ENCODE data around the gene COL15A1. TPM values are rescaled to one million over a fixed set of nuclear protein-coding genes. Genes with fewer than 3 reads are reported as not detected.
"Not testable (repeated sequence)": the region's sequence is repeated elsewhere in the genome, so short reads cannot be mapped to it uniquely, and the experiment has no call there.

Gene COL15A1
- total RNA-seq, 2 experiments from 2014 or later, result 0.02 to 0.05 TPM

DNA sequence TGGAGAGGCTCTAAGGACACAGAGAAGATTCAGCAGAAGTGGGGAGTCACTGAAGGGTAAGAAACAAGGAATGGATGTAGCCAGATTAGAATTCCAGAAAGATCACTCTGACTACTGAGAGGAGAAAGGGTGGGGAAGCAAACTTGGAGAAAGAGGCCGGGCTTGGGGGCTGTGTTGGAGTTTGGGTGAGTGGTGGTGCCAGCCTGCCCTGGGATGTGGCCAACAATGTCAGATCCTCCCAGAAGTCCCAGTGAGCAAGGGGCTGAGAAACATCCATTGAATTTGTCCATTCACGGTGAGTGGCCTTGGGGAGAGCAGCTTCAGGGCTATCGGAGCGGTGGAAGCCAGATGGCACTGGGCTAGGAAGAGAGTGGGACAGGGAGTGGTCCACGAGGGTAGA, 60.4 kb downstream of the COL15A1 start:
- Mint-ChIP-seq H3K27me3 (ENCODE audit: low read depth) (no peaks in the 10 kb centered on the region), H3K36me3 (ENCODE audit: low read depth) (no peaks in the 10 kb centered on the region), H3K27ac (no peak overlapping the region), H3K9me3 (no peaks in the 10 kb centered on the region), H3K4me1 (ENCODE audit: low read depth) (peaks cover 15% of the 10 kb centered on the region), H3K4me3 (no peak overlapping the region)
- no peak for DNase-seq
- intact Hi-C loops (cut with micrococcal nuclease), result loop anchor here (5.0 kb wide), 1 partner anchor 248 kb away; no protein-coding TSS in a partner anchor
- CTCF ChIA-PET, result interaction anchor here (1.1 to 11.9 kb wide), 4 partner anchors 28 to 156 kb away, joined by 3 to 177 read pairs (median 4); no protein-coding TSS in a partner anchor

DNA sequence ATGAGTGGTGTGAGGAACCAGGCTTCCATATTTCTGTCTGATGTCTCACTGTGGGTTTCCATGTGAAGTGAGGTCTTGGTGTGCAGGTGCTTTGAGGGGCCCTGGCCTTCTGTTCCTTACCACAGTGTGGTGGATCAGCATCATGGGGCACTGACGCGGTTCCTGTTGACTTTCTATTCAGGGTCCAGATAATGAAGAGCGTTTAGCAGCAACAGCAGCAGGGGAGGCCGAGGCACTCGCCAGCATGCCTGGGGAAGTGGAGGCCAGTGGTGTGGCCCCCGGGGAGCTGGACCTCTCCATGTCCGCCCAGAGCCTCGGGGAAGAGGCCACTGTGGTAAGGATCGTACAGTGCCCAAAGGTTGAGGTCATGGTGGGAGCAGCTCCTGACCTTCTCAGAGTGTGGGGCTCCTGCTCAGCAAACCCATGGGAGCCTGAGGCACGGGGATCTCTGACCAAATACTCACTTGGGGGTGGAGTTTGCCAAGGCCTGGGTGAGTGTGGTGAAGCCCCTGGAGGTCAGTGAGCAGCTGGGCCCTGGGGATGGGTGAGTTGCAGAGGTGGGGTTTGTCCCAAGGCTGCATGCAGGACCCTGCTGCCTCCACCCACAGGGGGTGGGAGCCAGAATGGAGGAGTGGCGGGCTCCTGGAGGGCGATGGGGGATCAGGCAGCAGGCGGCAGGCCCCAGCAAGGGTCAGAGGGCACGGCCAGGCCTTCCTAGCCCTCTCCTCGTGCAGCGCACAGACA, 61.2 kb downstream of the COL15A1 start:
- Mint-ChIP-seq H3K4me1 (ENCODE audit: low read depth) (peaks cover 15% of the 10 kb centered on the region), H3K4me3 (no peak overlapping the region), H3K9me3 (peaks cover under 1% of the 10 kb centered on the region), H3K27me3 (ENCODE audit: low read depth) (no peaks in the 10 kb centered on the region), H3K36me3 (ENCODE audit: low read depth) (no peaks in the 10 kb centered on the region), H3K27ac (no peak overlapping the region)
- no peak for DNase-seq
- intact Hi-C loops (cut with micrococcal nuclease), result loop anchor here (5.0 kb wide), 1 partner anchor 247 kb away; no protein-coding TSS in a partner anchor
- CTCF ChIA-PET, result interaction anchor here (0.9 to 11.9 kb wide), 5 partner anchors 11 to 157 kb away, joined by 3 to 177 read pairs (median 4); no protein-coding TSS in a partner anchor

DNA sequence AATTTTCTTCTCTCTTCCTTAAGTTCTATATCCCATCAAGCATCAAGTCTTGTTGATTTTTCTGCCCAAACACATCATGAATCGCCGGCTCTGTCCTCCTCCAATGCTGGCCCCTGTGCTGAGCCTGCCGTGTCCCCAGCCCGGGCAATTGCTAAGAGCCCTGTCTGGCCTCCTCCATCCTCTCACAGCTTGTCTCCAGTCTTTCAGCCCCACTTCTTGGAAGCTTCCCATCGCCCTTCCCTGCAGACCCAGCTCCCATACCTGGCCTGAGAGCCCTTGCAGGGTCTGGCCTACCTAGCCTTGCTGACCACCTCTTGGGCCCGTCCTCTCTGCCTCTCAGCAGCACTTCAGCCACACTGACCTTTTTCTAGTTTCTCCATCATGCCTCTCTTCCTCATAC, 61.9 kb downstream of the COL15A1 start:
- CTCF ChIA-PET, result interaction anchor here (0.9 kb wide), 1 partner anchor 11 kb away, joined by 3 read pairs; no protein-coding TSS in a partner anchor
- Mint-ChIP-seq H3K9me3 (peaks cover 6% of the 10 kb centered on the region), H3K4me3 (no peak overlapping the region), H3K27me3 (ENCODE audit: low read depth) (no peaks in the 10 kb centered on the region), H3K4me1 (ENCODE audit: low read depth) (peaks cover 12% of the 10 kb centered on the region), H3K36me3 (ENCODE audit: low read depth) (peaks cover 3% of the 10 kb centered on the region), H3K27ac (no peak overlapping the region)
- no peak for DNase-seq
- intact Hi-C loops (cut with micrococcal nuclease), result no loop called here

DNA sequence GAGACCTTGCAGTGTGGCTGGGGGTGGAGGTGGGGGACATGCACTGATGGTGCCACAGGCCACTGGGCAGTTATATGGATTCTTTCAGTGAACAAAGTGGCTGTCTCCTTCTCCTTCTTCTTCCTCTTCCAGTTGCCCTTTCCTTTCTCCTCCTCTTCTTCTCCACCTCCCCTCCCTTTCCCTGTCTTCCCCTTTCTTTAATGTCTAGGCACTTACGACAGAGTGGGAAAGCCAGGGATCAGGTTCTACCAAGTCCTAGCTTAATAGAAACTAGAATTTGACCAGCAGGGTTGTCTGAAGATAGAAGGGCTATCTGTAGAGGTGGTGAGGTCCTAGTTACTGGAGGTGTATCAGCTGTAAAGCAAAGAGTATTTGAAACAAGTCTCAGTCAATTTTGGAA, 62.8 kb downstream of the COL15A1 start:
- peaks cover 3% of the 10 kb centered on the region for H3K4me1 Mint-ChIP-seq (ENCODE audit: low read depth)
- DNase-seq, result no peak
- H3K27me3 Mint-ChIP-seq (ENCODE audit: low read depth), result no peaks in the 10 kb centered on the region
- no peak overlapping the region for H3K27ac Mint-ChIP-seq
- peaks cover 3% of the 10 kb centered on the region for H3K36me3 Mint-ChIP-seq (ENCODE audit: low read depth)
- intact Hi-C loops (cut with micrococcal nuclease), result no loop called here
- no peak overlapping the region for H3K4me3 Mint-ChIP-seq
- CTCF ChIA-PET, result interaction anchor here (0.6 kb wide), 1 partner anchor 8 kb away, joined by 3 read pairs; no protein-coding TSS in a partner anchor
- H3K9me3 Mint-ChIP-seq, result peaks cover 9% of the 10 kb centered on the region

DNA sequence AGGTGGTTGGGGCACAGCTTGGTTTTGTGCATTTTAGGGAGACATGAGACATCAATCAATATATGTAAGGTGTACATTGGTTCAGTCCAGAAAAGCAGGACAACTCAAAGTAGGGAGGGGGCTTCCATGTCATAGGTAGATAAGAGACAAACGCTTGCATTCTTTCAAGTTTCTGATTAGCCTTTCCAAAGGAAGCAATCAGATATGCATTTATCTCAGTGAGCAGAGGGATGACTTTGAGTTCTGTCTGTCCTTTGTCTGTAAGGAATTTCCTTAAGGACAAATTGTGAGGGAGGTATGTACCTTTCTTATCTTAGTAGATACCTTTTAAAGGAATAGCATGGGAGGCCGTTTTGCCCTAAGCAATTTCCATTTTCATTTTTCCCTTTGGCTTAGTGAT, 63.3 kb downstream of the COL15A1 start:
- Mint-ChIP-seq H3K27me3 (ENCODE audit: low read depth) (no peaks in the 10 kb centered on the region), H3K36me3 (ENCODE audit: low read depth) (peaks cover 3% of the 10 kb centered on the region), H3K9me3 (peaks cover 9% of the 10 kb centered on the region), H3K27ac (no peak overlapping the region), H3K4me1 (ENCODE audit: low read depth) (no peaks in the 10 kb centered on the region), H3K4me3 (no peak overlapping the region)
- CTCF ChIA-PET, result interaction anchor here (0.6 kb wide), 1 partner anchor 8 kb away, joined by 3 read pairs; no protein-coding TSS in a partner anchor
- no peak for DNase-seq
- intact Hi-C loops (cut with micrococcal nuclease), result no loop called here

DNA sequence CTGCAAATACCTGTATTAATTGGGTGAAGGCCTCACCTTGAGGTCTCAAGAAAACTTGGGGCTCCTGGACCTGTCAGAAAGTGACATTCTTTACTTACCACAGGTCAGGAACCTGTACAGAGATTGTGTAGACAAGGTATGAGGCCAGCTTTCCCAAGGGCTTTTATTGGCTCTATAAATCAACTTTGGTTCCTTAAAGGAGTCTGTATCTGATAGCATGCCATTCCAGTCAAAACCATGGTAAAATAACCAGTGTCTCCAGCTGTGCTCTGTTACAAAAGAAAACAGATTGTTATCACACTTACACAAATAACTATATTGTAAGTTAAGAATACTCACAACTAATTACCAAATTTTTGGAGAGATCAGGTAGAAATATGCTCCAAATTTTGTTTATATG, 64.5 kb downstream of the COL15A1 start:
- intact Hi-C loops (cut with micrococcal nuclease), result no loop called here
- H3K27me3 Mint-ChIP-seq (ENCODE audit: low read depth), result no peaks in the 10 kb centered on the region
- no peak overlapping the region for H3K4me3 Mint-ChIP-seq
- CTCF ChIA-PET, result no interaction called here
- H3K9me3 Mint-ChIP-seq, result peaks cover 16% of the 10 kb centered on the region
- DNase-seq, result no peak
- H3K4me1 Mint-ChIP-seq (ENCODE audit: low read depth), result peaks cover 4% of the 10 kb centered on the region
- H3K27ac Mint-ChIP-seq, result no peak overlapping the region
- peaks cover 6% of the 10 kb centered on the region for H3K36me3 Mint-ChIP-seq (ENCODE audit: low read depth)

DNA sequence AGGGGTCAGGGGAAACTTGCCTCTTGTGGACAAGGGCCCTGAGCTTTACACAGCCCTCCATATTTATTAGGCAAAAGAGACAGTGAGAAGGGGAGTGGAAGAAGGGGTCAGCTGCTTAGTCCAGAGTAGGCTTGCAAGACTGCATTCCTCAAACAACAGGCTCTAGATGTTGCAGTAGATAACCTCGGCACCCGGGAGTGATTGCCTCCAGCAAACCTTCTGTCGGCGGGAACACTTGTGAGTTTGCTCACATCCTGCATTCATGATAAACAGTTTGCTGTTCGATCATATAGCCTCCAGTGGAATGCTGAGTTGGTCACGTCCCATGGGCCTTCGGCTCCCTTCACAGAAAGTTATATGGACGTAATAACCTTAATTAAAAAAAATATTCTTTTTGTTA, 66.7 kb downstream of the COL15A1 start:
- not testable (repeated sequence) for H3K4me3 Mint-ChIP-seq; H3K27ac Mint-ChIP-seq; DNase-seq; H3K36me3 Mint-ChIP-seq (ENCODE audit: low read depth); H3K27me3 Mint-ChIP-seq (ENCODE audit: low read depth)
- peaks cover 20% of the 10 kb centered on the region for H3K4me1 Mint-ChIP-seq (ENCODE audit: low read depth)
- CTCF ChIA-PET, result interaction anchor here (2.2 kb wide), 1 partner anchor 9 kb away, joined by 5 read pairs; no protein-coding TSS in a partner anchor
- peaks cover 16% of the 10 kb centered on the region for H3K9me3 Mint-ChIP-seq
- intact Hi-C loops (cut with micrococcal nuclease), result loop anchor here (5.0 kb wide), 1 partner anchor 1028 kb away; the partner anchor contains the start of gene ANP32B

DNA sequence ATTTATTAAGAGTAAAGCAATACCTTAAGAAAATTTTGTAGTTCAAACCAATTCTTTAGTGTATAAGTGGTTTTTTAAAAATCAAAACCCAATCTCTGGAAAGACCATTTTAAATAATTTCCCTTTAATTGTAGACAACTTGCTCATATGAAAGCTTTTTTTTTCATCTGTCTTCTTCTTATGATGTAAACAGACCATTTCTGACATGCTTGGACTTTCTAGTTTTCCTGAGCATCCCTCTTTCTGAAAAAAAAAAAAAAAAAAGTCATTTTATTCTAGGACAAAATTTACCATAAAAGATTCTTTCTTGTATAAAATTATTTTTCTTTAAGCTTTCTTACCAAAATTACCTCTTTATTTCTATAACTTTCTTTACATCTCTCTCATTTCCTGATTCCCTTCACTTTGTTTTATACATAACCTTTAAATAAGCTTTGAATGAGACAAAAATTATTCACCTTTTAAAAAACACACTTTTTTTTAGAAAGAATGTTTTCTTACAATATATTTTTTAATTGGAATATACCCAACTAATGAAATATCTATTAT, 67.5 kb downstream of the COL15A1 start:
- peaks cover 6% of the 10 kb centered on the region for H3K36me3 Mint-ChIP-seq (ENCODE audit: low read depth)
- intact Hi-C loops (cut with micrococcal nuclease), result loop anchor here (5.0 kb wide), 1 partner anchor 1029 kb away; the partner anchor contains the start of gene ANP32B
- no peak for DNase-seq
- no peak overlapping the region for H3K27ac Mint-ChIP-seq
- H3K27me3 Mint-ChIP-seq (ENCODE audit: low read depth), result no peaks in the 10 kb centered on the region
- H3K4me3 Mint-ChIP-seq, result no peak overlapping the region
- H3K4me1 Mint-ChIP-seq (ENCODE audit: low read depth), result peaks cover 20% of the 10 kb centered on the region
- peaks cover 16% of the 10 kb centered on the region for H3K9me3 Mint-ChIP-seq
- CTCF ChIA-PET, result interaction anchor here (0.6 to 4.0 kb wide), 10 partner anchors 9 to 170 kb away, joined by 3 to 26 read pairs (median 6); no protein-coding TSS in a partner anchor

DNA sequence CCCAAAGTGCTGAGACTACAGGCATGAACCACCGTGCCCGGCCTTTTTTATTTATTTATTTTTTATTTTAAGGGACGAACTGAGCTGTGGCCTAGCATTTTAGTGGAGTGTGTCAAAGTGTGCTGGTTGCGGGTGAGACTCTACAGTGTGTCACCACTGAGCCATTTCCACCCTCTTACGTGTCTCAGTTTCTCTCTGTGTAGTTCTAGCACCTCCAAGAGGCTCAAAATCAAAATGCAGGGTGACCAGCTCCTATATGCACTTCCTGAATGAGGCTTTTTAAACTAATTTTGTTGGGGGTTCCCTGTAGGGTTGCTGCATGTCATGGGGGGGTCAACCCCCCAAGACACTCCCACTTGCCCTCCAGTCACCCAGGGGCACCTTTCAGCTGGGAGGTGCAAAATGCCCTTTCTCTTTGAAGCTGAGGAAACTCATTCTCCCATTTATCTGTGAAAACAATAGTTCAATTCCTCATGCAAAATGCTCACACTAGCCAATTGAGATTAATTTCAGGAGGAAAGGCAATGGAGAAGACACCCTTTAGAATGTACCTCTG, 69.3 kb downstream of the COL15A1 start:
- Mint-ChIP-seq H3K36me3 (ENCODE audit: low read depth) (peaks cover 6% of the 10 kb centered on the region), H3K27ac (peak overlapping the region; percentile 72), H3K4me3 (no peak overlapping the region), H3K9me3 (peaks cover 16% of the 10 kb centered on the region), H3K27me3 (ENCODE audit: low read depth) (no peaks in the 10 kb centered on the region), H3K4me1 (ENCODE audit: low read depth) (peaks cover 20% of the 10 kb centered on the region)
- intact Hi-C loops (cut with micrococcal nuclease), result loop anchor here (1.0 to 5.0 kb wide), 2 partner anchors 44 to 1031 kb away; partner anchors contain the start of gene ANP32B
- peak; percentile 26 for DNase-seq
- CTCF ChIA-PET, result interaction anchor here (0.6 to 4.0 kb wide), 23 partner anchors 10 to 238 kb away, joined by 3 to 26 read pairs (median 4); partner anchors contain the start of gene TGFBR1

DNA sequence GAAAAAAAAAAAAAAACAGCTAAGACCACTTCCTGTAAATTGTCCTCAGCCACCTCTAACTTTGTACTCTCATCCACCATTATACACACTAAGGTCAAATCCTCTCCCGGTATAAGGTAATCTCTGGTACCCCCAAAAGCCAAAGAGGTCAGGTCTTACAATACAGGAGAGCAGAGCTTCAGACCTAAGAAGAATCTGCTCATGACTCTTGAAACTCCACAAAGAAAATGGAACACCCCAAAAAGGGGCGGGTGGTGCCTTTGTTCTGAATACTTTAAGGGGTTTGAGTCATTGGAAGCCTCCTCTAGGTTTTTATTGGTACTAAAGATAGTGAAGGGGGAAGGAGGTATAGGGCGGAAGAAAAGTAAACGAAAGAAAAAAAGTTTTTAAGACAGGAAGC, 69.8 kb downstream of the COL15A1 start:
- Mint-ChIP-seq H3K9me3 (peaks cover 16% of the 10 kb centered on the region), H3K36me3 (ENCODE audit: low read depth) (peaks cover 6% of the 10 kb centered on the region), H3K4me1 (ENCODE audit: low read depth) (peaks cover 20% of the 10 kb centered on the region), H3K27ac (peak overlapping the region; percentile 72), H3K27me3 (ENCODE audit: low read depth) (no peaks in the 10 kb centered on the region), H3K4me3 (no peak overlapping the region)
- intact Hi-C loops (cut with micrococcal nuclease), result loop anchor here (1.0 to 5.0 kb wide), 2 partner anchors 44 to 1031 kb away; partner anchors contain the start of gene ANP32B
- peak; percentile 65 for DNase-seq
- CTCF ChIA-PET, result interaction anchor here (0.6 to 4.0 kb wide), 25 partner anchors 9 to 238 kb away, joined by 3 to 26 read pairs (median 4); partner anchors contain the start of gene TGFBR1

DNA sequence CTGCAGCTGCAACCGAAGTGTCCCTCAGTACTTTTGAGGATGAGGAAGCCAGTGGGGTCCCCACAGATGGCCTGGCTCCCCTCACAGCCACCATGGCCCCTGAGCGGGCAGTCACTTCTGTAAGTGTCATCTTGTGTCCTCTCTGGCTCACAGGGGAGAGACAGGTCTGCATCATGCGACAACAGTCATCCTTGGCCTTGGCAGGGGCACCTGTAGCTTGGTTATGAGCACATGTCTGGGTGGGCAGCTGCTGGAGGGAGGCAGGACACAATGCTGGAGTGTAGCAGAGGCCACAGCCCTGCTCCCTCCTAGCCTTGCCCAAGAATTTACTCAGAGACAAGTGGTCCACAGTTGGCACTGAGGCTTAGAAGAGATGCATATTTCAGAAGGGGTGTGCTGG, 71.7 kb downstream of the COL15A1 start:
- H3K27ac Mint-ChIP-seq, result no peak overlapping the region
- intact Hi-C loops (cut with micrococcal nuclease), result no loop called here
- peaks cover 3% of the 10 kb centered on the region for H3K36me3 Mint-ChIP-seq (ENCODE audit: low read depth)
- H3K4me3 Mint-ChIP-seq, result no peak overlapping the region
- no peak for DNase-seq
- H3K4me1 Mint-ChIP-seq (ENCODE audit: low read depth), result peaks cover 20% of the 10 kb centered on the region
- no peaks in the 10 kb centered on the region for H3K27me3 Mint-ChIP-seq (ENCODE audit: low read depth)
- CTCF ChIA-PET, result interaction anchor here (1.2 to 4.0 kb wide), 4 partner anchors 11 to 88 kb away, joined by 3 to 26 read pairs (median 9); no protein-coding TSS in a partner anchor
- peaks cover 10% of the 10 kb centered on the region for H3K9me3 Mint-ChIP-seq

DNA sequence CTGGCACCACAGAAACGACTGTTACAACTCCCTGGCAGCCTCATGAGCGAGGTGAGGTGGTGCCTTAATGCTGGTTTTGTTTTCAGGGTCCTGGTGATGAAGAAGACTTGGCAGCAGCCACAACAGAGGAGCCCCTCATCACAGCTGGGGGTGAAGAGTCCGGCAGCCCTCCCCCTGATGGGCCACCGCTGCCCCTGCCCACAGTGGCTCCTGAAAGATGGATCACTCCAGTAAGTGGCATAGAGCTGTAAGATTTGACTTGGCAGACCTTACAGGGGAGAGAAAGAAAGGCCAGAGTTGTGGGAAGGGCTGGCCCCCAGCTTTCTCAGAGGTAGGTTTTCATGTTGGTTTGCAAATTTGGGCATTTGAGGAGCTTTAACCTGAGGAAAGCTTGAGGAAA, 72.2 kb downstream of the COL15A1 start:
- Mint-ChIP-seq H3K9me3 (peaks cover 7% of the 10 kb centered on the region), H3K4me1 (ENCODE audit: low read depth) (peaks cover 20% of the 10 kb centered on the region), H3K4me3 (no peak overlapping the region), H3K36me3 (ENCODE audit: low read depth) (peaks cover 3% of the 10 kb centered on the region), H3K27me3 (ENCODE audit: low read depth) (no peaks in the 10 kb centered on the region), H3K27ac (no peak overlapping the region)
- DNase-seq, result no peak
- CTCF ChIA-PET, result interaction anchor here (0.7 to 2.8 kb wide), 3 partner anchors 11 to 19 kb away, joined by 3 to 13 read pairs (median 3); no protein-coding TSS in a partner anchor
- intact Hi-C loops (cut with micrococcal nuclease), result no loop called here

All from activated naive CD4-positive, alpha-beta T cell treated with anti-CD3 and anti-CD28 coated beads for 36 hours (primary cell).